PC-3 (cell line): ENCODE measurements around the gene MAST4. TPM values are rescaled to one million over a fixed set of nuclear protein-coding genes. Genes with fewer than 3 reads are reported as not detected.

Experiments used
- ATAC-seq: fragments of 200-7000 bp; cut with Tn5 transposase; 2 replicates; pipeline ENCODE4 v1.9.1; 2020; ENCODE audit warnings: mild to moderate bottlenecking, moderate library complexity
- BruUV-seq: library from RNA; stranded (reverse); fragments of 400-500 nt; replicated peaks from 2 replicates; lab custom pipeline; 2021; lab: Mats Ljungman, UMichigan
- CTCF ChIA-PET: fragments of 300-600 bp; sonication (Branson Sonifier 250); formaldehyde crosslinking; loops from one replicate; lab custom pipeline; 2022; ENCODE audit warnings: antibody characterized with exemption; lab: Charles Lee
- POLR2A ChIA-PET: fragments of 300-600 bp; sonication (Branson Sonifier 250); formaldehyde crosslinking; loops from one replicate; lab custom pipeline; 2022; ENCODE audit warnings: antibody characterized with exemption; ENCODE audit not compliant: unreplicated experiment; lab: Charles Lee
- DNase-seq: peaks from one replicate; pipeline ENCODE4 v3.0.0-alpha.2; 2015
- H2AFZ ChIP-seq: fragments of 300-600 bp; sonication (generic); 2 replicates; pipeline ENCODE4 v1.6.0; 2016; ENCODE audit warnings: antibody characterized with exemption, low read length
- H3F3A ChIP-seq: fragments of 300-600 bp; sonication (generic); one replicate; pipeline ENCODE4 v1.6.0; 2017; ENCODE audit warnings: antibody characterized with exemption, low read length, control low read depth, mild to moderate bottlenecking; ENCODE audit not compliant: unreplicated experiment
- H3K27ac ChIP-seq: fragments of 300-600 bp; sonication (generic); 2 replicates; pipeline ENCODE4 v1.5.1; 2016; ENCODE audit warnings: mild to moderate bottlenecking, low read length
- H3K27me3 ChIP-seq: fragments of 300-600 bp; sonication (generic); 2 replicates; pipeline ENCODE4 v1.6.1; 2016; ENCODE audit warnings: low read length, mixed read lengths
- H3K36me3 ChIP-seq: fragments of 300-600 bp; sonication (generic); 2 replicates; pipeline ENCODE4 v1.6.1; 2016; ENCODE audit warnings: low read depth, mixed run types, low read length, mixed read lengths
- H3K4me1 ChIP-seq: fragments of 300-600 bp; sonication (generic); 2 replicates; pipeline ENCODE4 v1.5.1; 2016; ENCODE audit warnings: low read length; ENCODE audit not compliant: insufficient read depth
- H3K4me2 ChIP-seq: fragments of 300-600 bp; sonication (generic); 2 replicates; pipeline ENCODE4 v1.6.0; 2016; ENCODE audit warnings: low read length
- H3K4me3 ChIP-seq: fragments of 300-600 bp; sonication (generic); 2 replicates; pipeline ENCODE4 v1.5.1; 2016; ENCODE audit warnings: mild to moderate bottlenecking, low read length, mixed read lengths
- H3K79me2 ChIP-seq: fragments of 300-600 bp; sonication (generic); 2 replicates; pipeline ENCODE4 v1.6.1; 2017; ENCODE audit warnings: low read length, mixed read lengths
- H3K9ac ChIP-seq: fragments of 300-600 bp; sonication (generic); 2 replicates; pipeline ENCODE4 v1.6.0; 2016; ENCODE audit warnings: mild to moderate bottlenecking, low read length
- H3K9me2 ChIP-seq: fragments of 300-600 bp; sonication (generic); replicated peaks from 2 replicates; pipeline ENCODE4 v1.6.1; 2016; ENCODE audit warnings: mixed run types, low read length, mixed read lengths
- H3K9me3 ChIP-seq: fragments of 300-600 bp; sonication (generic); 2 replicates; pipeline ENCODE4 v1.6.1; 2016; ENCODE audit warnings: low read length, mixed read lengths
- H4K20me1 ChIP-seq: fragments of 300-600 bp; sonication (generic); 2 replicates; pipeline ENCODE4 v1.6.1; 2016; ENCODE audit warnings: low read length, mixed read lengths
- EZH2 ChIP-seq: fragments of 300-600 bp; sonication (generic); IDR thresholded peaks from one replicate; pipeline ENCODE4 v1.6.1; 2017; ENCODE audit warnings: antibody characterized with exemption, mild to moderate bottlenecking, low read length; ENCODE audit not compliant: unreplicated experiment
- EZH2phosphoT487 ChIP-seq: fragments of 300-600 bp; sonication (generic); IDR thresholded peaks from 2 replicates; pipeline ENCODE4 v1.6.1; 2018; ENCODE audit warnings: mild to moderate bottlenecking, antibody characterized with exemption, low read length, borderline replicate concordance
- intact Hi-C: fragments of 100-400 bp; cut with micrococcal nuclease; formaldehyde crosslinking; loops from 2 replicates; pipeline ENCODE4 v1.9.0; 2023
- total RNA-seq: library from RNA; depleted of rRNA; stranded (reverse); fragments of >200 nt; gene quantifications from 2 replicates; pipeline ENCODE4 v1.2.3, GENCODE V29; 2014
- TF ChIP-seq, protein P1 (sequence below): fragments of 300-600 bp; sonication (generic); conservative IDR thresholded peaks from 2 replicates; pipeline ENCODE4 v1.5.1; 2017; ENCODE audit warnings: antibody characterized with exemption, low read depth, mild to moderate bottlenecking, low read length

Gene MAST4
- total RNA-seq, 1 experiment from 2014 or later: 7.9 TPM

DNA sequence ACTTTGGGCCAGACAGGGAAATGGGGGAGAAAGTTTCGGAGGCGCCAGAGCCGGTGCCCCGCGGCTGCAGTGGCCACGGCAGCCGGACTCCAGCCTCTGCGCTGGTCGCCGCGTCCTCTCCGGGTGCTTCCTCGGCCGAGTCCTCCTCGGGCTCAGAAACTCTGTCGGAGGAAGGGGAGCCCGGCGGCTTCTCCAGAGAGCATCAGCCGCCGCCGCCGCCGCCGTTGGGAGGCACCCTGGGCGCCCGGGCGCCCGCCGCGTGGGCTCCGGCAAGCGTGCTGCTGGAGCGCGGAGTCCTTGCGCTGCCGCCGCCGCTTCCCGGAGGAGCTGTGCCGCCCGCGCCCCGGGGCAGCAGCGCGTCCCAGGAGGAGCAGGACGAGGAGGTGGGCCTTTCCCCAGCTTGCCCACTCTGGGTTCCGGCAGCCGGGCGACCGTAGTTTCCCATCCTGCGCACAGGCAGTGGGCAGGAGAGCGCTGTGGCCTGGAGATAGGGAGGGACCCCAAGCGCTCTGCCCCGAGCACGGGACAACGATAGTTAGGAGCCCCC lies 516 bp downstream of the MAST4 start:
- Histone ChIP-seq H3K9ac (no peak overlapping the region), H3K79me2 (no peaks in the 10 kb centered on the region), H3F3A (no peaks in the 10 kb centered on the region), H3K27me3 (peaks cover 13% of the 10 kb centered on the region), H3K4me1 (no peaks in the 10 kb centered on the region), H3K4me3 (peak overlapping the region; percentile 57), H3K36me3 (no peaks in the 10 kb centered on the region), H2AFZ (no peak overlapping the region), H4K20me1 (no peaks in the 10 kb centered on the region), H3K27ac (no peak overlapping the region), H3K9me2 (no peaks in the 10 kb centered on the region), H3K9me3 (no peaks in the 10 kb centered on the region), H3K4me2 (peak overlapping the region; percentile 65)
- BruUV-seq: no TSS peak
- TF ChIP-seq, protein P1, sequence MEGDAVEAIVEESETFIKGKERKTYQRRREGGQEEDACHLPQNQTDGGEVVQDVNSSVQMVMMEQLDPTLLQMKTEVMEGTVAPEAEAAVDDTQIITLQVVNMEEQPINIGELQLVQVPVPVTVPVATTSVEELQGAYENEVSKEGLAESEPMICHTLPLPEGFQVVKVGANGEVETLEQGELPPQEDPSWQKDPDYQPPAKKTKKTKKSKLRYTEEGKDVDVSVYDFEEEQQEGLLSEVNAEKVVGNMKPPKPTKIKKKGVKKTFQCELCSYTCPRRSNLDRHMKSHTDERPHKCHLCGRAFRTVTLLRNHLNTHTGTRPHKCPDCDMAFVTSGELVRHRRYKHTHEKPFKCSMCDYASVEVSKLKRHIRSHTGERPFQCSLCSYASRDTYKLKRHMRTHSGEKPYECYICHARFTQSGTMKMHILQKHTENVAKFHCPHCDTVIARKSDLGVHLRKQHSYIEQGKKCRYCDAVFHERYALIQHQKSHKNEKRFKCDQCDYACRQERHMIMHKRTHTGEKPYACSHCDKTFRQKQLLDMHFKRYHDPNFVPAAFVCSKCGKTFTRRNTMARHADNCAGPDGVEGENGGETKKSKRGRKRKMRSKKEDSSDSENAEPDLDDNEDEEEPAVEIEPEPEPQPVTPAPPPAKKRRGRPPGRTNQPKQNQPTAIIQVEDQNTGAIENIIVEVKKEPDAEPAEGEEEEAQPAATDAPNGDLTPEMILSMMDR: no peak
- TF ChIP-seq EZH2phosphoT487 (no peak), EZH2 (no peak)
- intact Hi-C loops: no loop called here
- ChIA-PET CTCF (no interaction called here), POLR2A (no interaction called here)
- DNase-seq: no peak
- ATAC-seq: peak; percentile 27

DNA sequence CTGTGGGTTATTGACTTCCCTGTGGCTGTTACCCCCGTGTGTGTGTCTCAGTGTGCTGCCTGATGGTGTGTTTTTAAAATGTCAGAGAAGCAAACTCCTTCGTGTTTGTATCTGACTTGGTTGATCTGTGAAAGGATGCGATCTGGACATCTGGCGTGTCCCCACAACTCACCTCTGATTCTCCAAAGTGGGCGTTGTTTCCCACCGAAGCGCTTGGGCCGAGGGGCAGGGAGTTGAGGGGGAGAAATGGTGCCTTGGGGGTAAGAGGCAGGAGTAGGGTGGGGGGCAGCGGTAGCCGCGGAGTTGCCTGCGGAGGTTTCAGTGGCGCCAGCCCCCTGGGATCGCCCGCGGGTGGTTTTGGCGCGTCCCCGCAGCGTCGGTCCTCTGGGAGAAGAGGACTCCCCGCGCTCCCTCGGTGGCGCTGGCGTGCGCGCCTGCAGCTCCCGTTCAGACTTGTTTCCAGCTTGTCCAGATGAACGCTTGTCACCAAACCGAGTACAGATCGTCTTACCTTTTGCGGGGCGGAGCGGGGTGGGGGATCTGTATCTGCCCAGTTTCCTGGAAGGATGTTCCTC lies 1.1 kb downstream of the MAST4 start:
- H2AFZ ChIP-seq: no peak overlapping the region
- ChIA-PET POLR2A (no interaction called here), CTCF (no interaction called here)
- no peaks in the 10 kb centered on the region for H3F3A ChIP-seq
- no peaks in the 10 kb centered on the region for H3K79me2 ChIP-seq
- H3K9ac ChIP-seq: no peak overlapping the region
- DNase-seq: no peak
- no peak for ATAC-seq
- intact Hi-C loops: no loop called here
- H3K9me2 ChIP-seq: no peaks in the 10 kb centered on the region
- H3K4me2 ChIP-seq: peak overlapping the region; percentile 65
- BruUV-seq: no TSS peak
- peaks cover 13% of the 10 kb centered on the region for H3K27me3 ChIP-seq
- no peak overlapping the region for H3K27ac ChIP-seq
- no peaks in the 10 kb centered on the region for H3K36me3 ChIP-seq
- peak overlapping the region; percentile 57; the same call in 1 of the 2 replicates for H3K4me3 ChIP-seq
- TF ChIP-seq EZH2phosphoT487: no peak
- TF ChIP-seq, protein P1: no peak
- no peak for TF ChIP-seq EZH2
- H4K20me1 ChIP-seq: no peaks in the 10 kb centered on the region
- no peaks in the 10 kb centered on the region for H3K4me1 ChIP-seq
- H3K9me3 ChIP-seq: no peaks in the 10 kb centered on the region

DNA sequence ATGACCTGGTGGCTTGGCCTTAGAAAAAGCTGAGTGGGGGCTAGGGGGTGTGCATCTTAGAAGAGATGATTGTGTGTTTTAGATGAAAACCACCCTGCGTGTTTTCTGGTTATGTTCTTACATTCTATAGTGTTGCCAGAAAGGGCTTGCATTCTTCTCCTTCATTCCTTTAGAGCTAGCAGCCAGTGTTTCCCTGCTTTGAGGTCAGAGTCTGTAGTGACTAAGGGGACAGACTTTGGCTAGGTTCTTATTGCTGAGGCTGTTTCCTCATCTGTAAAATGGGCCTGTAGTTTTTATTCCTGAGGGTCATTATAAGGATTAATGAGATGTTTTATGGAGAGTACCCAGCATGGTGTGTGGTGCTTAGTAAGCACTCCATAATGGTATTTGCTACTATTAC lies 6.4 kb downstream of the MAST4 start:
- H2AFZ ChIP-seq: no peak overlapping the region
- intact Hi-C loops: no loop called here
- no peak overlapping the region for H3K9ac ChIP-seq
- POLR2A ChIA-PET: no interaction called here
- no peak for TF ChIP-seq EZH2phosphoT487
- TF ChIP-seq EZH2: no peak
- TF ChIP-seq, protein P1: no peak
- H3K79me2 ChIP-seq: no peaks in the 10 kb centered on the region
- no peak overlapping the region for H3K4me3 ChIP-seq
- DNase-seq: no peak
- H3K9me3 ChIP-seq: no peaks in the 10 kb centered on the region
- peaks cover 11% of the 10 kb centered on the region for H3K27me3 ChIP-seq
- CTCF ChIA-PET: no interaction called here
- H3K36me3 ChIP-seq: no peaks in the 10 kb centered on the region
- H3K27ac ChIP-seq: no peak overlapping the region
- H3K9me2 ChIP-seq: no peaks in the 10 kb centered on the region
- no TSS peak for BruUV-seq
- H3K4me1 ChIP-seq: no peaks in the 10 kb centered on the region
- no peaks in the 10 kb centered on the region for H4K20me1 ChIP-seq
- H3F3A ChIP-seq: no peaks in the 10 kb centered on the region
- H3K4me2 ChIP-seq: no peak overlapping the region
- ATAC-seq: no peak
